Amygdala (tissue), 56 donors: ENCODE results near the gene KIF16B.
"Not testable (repeated sequence)": the region's sequence is repeated elsewhere in the genome, so short reads cannot be mapped to it uniquely, and the experiment has no call there.

Source experiments
- DNase-seq, 56 donors: peaks; one replicate each; lab custom pipeline; 2025; lab: John Stamatoyannopoulos, UW

Gene KIF16B

GRCh38 chr20:16271450-16271849 lies 301.8 kb downstream of the KIF16B start:
- DNase-seq = no peak

- DNase-seq = no peak
Observed at GRCh38 chr20:16270989-16271388, 302.3 kb downstream of the KIF16B start.

- no peak for DNase-seq
Observed at GRCh38 chr20:16270314-16270931, 302.8 kb downstream of the KIF16B start.

GRCh38 chr20:16267526-16267925 lies 305.7 kb downstream of the KIF16B start:
- no peak for DNase-seq

GRCh38 chr20:16265334-16265733 lies 307.9 kb downstream of the KIF16B start:
- DNase-seq = no peak

- no peak for DNase-seq
Observed at GRCh38 chr20:16263582-16263981, 309.7 kb downstream of the KIF16B start.

- DNase-seq = no peak
Observed at GRCh38 chr20:16262594-16262993, 310.7 kb downstream of the KIF16B start.

GRCh38 chr20:16261733-16262273 lies 311.4 kb downstream of the KIF16B start:
- no peak for DNase-seq

- no peak for DNase-seq
Observed at GRCh38 chr20:16260911-16261310, 312.3 kb downstream of the KIF16B start.

- DNase-seq = not testable (repeated sequence)
Observed at GRCh38 chr20:16260133-16260532, 313.1 kb downstream of the KIF16B start.

GRCh38 chr20:16258766-16259165 lies 314.5 kb downstream of the KIF16B start:
- no peak for DNase-seq

- no peak for DNase-seq
Observed at GRCh38 chr20:16257813-16258430, 315.3 kb downstream of the KIF16B start.

- no peak for DNase-seq
Observed at GRCh38 chr20:16257021-16257420, 316.2 kb downstream of the KIF16B start.

GRCh38 chr20:16246870-16247269 lies 326.4 kb downstream of the KIF16B start:
- no peak for DNase-seq

- no peak for DNase-seq
Observed at GRCh38 chr20:16246291-16246690, 327.0 kb downstream of the KIF16B start.

- DNase-seq = no peak
Observed at GRCh38 chr20:16245879-16246278, 327.4 kb downstream of the KIF16B start.

- DNase-seq = no peak
Observed at GRCh38 chr20:16244892-16245291, 328.4 kb downstream of the KIF16B start.

- peak in 10 of 56 donors; percentile 3 to 38 (median 12) for DNase-seq
Observed at GRCh38 chr20:16243470-16243869, 329.8 kb downstream of the KIF16B start.

GRCh38 chr20:16241911-16242310 lies 331.3 kb downstream of the KIF16B start:
- DNase-seq = peak in 2 of 56 donors; percentile 4 to 19

- no peak for DNase-seq
Observed at GRCh38 chr20:16240355-16240754, 332.9 kb downstream of the KIF16B start.

GRCh38 chr20:16236589-16237241 lies 336.5 kb downstream of the KIF16B start:
- no peak for DNase-seq

- no peak for DNase-seq
Observed at GRCh38 chr20:16230402-16230801, 342.8 kb downstream of the KIF16B start.
